Colon (tissue), 2 donors: Measurements from ENCODE around the gene ARR3.
"Not testable (repeated sequence)": the region's sequence is repeated elsewhere in the genome, so short reads cannot be mapped to it uniquely, and the experiment has no call there.

ENCODE experiments used
- FAIRE-seq: peaks from 2 replicates; lab custom pipeline; 2012; peaks lifted over from hg19 to GRCh38; lab: Jason Lieb, UNC
- donor health status: control.
- donor health status: control.

ARR3 gene

DNA sequence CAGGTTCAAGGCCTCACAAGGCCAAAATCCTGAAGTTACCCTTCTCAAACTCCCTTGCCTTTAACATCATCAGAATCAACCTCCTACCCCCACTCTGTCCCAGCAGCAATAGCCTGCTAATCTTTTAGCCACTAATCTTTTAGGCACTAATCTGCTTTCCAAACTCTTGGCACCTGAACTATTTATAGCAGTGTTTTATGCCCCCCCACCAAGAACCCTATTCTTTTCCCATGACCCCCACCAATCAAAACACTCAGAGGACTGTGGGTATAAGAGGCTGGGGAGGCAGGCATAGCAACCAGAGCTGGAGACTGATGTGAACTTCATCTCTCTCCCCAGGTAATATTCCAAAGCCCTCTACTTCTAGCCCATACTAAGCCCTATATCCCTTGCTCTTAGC, at the start of gene ARR3:
Gene ARR3 (plus strand): TSS at position 301 of the 400 bp plus-strand sequence. CDS start 1,052 bp downstream, outside the sequence.
- no peak for FAIRE-seq

DNA sequence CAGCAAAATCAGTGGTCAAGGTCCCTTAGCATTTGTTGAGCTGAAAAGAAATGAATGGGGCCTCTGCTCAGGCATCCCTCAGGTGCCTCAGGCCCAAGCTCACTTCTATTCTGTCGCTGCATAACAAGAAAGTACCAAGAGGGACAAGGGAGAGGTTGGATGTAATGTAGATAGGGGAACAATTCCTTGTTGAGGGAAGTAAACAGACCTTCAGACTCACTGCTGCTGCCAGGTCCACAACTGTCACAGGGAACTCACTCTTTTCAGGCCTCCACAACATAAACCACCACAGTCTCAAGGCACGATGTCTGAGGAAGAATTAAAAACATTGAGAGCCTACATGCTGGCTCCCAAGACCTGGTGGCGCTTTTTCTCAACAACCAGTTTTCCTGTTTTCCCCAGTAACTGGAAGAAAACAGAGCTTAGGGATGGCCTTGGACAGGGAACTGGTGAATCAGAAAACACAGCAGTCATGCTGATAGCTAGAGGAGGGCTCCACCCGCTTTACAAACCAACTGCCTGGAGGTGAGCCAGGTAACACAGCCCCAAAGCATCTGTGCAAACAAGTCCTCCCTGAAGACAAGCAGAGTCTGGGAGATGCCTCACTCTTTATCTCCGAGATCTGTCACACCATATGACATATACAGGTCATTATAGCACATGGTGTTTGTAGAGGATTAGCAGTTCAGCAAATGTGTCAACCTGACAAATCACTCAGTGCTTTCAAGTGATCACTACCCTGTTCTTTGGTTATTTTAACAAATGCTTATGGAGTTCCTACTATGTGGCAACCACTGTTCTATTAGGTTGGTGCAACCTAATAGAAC, 48.0 kb upstream of the ARR3 start:
- FAIRE-seq = no peak

DNA sequence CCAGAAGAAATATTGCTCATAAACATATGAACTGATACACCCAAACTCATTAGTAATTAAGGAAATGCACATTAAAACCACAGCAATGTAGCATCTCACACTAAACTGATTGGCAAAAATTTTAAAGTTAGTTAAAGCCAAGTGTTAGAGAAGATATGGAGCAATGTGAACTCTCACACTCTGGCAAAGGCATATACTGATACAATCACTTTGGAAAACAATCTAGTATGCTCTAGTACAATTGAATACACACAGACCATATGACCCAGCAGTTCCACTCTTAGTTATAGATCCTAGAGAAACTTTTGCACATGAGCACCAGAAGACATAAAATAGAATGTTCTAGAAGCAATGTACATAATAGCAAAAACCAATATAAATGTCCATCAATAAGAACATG, 42.1 kb upstream of the ARR3 start:
- no peak for FAIRE-seq

DNA sequence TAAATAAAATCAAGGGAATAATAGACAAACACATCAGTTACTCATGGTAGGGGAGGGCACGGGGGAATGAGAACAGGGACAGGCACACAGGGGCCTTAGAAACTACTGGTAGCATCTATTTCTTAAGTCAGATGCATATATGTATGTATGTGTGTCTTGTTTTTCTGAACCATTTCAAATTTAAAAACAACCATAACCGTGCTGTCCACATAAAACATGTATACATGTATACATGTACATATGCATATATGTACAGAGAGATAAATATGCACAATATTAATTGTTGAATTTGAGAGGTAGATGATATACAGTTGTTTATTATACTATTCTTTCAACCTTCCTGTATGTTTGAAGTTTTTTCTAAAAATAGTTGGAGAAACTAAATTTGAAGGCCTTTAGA, 41.4 kb upstream of the ARR3 start:
- FAIRE-seq = no peak

DNA sequence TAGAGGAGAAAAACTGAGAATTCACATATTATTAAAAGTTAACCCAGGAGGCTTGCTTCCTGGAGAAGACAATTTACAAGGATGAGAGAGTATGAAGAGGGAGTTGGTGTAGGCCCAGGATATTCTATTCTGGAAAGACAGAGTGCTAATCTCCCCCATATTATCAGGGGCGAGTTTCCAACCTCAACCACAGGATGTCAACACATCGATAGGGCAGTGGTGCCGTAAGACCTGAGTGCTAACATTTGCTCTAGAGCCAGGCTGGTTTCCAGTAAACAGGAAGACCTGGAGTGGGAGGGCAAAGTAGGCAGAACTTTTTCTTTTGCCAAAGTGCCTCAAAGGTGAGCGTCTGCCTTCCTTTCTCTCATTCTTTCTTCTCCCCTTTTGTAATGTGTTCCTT, 36.5 kb upstream of the ARR3 start:
- no peak for FAIRE-seq

DNA sequence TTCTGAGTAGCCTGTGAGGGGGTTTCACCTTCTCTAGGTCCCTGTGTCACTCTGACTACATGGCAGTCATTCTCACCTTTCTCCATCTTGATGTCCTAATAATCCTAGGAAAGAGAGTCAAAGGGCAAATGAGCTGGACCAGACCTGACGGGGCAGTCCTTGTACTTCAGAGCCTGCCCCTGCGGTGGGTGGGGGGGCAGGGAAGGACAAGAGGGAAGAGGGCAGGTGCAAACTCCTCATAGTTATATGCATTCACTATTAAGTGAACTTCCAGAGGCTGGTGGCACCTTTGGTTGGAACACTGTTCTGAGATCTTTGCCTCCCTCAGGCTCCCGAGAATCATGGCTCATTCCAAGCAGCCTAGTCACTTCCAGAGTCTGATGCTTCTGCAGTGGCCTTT, 33.8 kb upstream of the ARR3 start, which contains the start of gene AWAT1:
Gene AWAT1 (plus strand): TSS at position 301 of the 400 bp plus-strand sequence. CDS start 41 bp downstream, at position 342.
- FAIRE-seq = no peak

DNA sequence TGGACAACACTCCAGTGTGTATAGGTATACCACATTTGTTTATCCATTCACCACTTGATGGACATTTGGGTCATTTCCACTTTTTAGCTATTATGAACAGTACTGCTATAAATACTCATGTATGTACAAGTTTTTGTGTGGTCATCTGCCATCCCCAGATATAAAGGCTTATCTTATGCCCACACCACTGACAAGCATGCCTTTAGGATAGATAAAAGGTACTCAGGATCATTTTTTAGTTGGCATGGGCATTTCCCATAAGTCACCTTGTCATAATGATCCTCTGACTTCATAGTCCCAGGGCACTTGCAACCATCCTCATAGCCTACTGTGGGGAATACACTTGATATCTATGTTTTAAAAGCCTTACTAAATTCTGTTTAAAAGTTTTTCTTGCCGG, 27.4 kb upstream of the ARR3 start:
- no peak for FAIRE-seq

DNA sequence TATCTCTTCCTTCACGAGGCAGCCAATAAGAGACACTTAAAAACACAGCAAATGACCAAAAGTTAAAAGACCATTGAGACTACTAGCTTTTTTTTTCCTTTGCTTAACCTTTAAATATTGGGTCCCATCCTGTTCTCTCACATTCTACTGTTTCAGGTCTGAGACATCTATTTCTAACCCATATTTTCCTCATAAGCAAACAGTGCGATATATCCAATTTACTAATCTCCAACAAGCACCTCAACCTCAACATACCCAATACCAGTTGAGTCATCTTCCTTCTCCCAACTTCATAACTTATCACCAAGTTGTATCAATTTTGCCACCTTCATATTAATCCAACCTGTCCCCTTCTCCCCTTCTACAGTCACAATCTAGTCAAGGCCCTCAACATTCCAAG, 26.6 kb upstream of the ARR3 start:
- no peak for FAIRE-seq

DNA sequence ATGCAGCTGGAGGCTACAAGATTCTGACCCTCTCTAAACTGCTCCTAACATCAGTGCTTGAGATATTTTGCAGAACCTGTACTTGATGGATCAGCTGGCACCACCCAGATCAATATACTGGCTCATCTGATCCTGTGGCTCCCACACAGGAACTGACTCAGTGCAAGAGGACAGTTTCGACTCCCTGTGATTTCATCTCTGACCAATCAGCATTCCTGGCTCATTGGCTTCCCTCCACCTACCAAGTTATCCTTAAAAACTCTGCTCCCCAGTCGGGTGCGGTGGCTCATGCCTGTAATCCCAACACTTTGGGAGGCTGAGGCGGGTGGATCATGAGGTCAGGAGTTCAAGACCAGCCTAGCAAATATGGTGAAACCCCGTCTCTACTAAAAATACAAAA, 24.5 kb upstream of the ARR3 start:
- not testable (repeated sequence) for FAIRE-seq

DNA sequence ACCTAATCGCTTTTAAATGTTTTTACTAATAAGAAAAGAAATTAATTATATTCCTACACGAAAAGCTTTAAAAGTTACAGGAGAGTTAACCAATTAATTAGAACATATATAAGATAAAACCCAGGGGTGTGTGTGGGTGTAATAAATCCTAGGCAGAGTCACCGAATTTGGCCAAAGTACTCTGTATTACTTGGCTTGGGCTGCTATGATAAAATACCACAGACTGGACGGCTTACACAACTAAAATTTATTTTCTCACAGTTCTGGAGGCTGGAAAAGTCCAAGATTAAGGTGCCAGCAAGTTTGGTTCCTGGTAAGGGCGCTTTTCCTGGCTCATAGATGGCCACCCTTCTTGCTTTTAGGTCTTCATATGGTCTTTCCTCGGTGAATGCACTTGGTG, 23.3 kb upstream of the ARR3 start:
- FAIRE-seq = no peak

DNA sequence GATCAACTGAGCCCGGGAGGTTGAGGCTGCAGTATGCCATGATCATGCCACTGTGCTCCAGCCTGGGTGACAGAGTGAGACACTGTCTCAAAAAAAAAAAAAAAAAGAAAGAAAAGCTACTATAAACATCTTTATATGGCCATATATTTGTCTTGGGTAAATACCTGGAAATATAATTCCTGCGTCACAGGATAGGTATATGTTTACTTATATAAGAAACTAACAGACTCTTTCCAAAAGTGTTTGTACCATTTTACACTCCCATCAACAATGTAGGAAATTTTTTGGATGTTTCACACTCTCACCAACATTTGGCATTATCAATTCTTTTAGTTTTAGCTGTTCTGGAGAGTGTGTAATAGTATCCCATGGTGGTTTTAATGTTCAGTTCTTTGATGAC, 20.9 kb upstream of the ARR3 start:
- FAIRE-seq = peak; percentile 24

DNA sequence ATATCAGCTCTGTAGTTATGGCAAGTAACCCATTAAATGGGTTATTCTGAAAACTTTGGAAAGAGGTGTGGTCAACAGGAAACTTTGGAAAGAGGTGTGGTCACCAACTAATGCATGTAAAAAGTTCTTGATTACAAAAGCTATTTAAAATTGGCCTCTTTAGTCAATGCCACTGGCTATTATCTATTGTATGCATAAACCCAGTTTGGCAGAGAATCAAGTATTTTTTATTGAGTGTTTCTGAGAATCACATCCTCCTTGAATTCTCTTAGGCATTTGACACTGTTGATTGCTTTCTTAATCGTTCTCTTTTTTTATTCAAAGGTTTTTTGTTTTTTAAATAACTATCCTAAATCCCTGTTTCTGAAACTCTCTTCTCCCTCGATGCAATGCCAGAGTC, 15.6 kb upstream of the ARR3 start:
- FAIRE-seq = no peak

DNA sequence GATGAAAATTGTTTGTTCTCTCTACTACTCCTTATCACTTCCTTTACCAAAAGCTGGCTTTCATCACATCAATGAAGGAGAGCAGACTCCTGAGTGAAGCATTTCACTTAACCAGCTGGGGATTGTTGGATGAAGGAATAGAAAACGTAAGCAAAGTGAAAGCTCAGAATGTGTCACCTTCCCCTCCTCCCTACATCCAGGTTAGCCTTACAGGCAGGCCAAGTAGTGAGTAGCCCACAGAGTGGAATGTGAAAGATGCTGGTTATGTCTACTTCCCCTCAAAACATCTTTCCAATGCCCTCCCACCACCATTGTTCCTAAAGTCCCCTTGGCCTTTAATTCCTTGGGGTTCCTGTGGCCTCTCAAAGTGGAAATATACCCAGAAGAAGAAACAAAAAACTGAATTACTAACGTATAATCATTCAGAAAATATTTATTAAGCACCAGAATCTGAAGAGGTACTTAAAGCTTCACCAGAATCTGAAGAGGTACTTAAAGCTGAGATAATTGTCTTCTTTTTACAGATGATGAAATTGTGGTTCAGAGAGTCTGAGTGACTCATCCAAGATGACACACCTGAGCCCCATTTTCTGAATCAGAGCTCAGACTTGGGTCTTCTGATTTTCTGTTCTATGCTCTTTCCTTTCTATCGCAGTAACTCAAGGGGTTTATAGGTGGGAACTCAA, 14.6 kb upstream of the ARR3 start:
- FAIRE-seq = no peak

DNA sequence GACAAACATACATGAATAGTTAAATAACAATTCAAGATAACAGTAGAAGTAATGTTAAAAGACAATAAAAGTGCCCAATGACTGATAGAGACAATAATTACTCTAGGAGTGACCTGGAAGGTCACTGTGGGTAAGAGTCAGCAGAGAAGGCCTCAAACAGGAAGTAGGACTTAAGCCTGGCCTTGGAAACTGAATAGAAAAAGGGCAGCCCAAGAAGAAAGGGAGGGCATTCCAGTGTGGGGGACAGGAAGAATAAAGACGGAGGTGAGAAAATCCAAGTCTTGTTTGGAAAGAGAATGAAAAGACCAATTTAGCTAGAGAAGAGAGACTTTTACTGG, 14.1 kb upstream of the ARR3 start:
- FAIRE-seq = no peak

DNA sequence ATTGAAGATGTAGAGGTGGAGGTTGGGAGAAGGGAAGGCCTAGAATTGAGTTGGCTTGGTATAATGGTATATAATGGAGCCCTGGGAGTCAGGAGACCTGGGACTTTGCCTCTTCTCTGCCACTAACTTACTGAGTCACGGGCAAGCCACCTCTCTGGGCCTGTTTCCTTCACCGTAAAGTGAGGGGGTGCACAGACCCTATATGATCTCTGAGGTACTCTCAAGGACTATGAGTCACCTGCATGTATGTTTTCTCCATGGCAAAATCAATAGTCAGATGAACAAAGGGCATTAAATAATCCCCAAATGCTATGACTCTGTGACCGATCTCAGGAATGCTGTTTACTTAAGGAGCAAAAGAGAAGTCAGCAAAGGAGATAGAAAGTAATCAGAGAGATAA, 13.2 kb upstream of the ARR3 start:
- FAIRE-seq = no peak

DNA sequence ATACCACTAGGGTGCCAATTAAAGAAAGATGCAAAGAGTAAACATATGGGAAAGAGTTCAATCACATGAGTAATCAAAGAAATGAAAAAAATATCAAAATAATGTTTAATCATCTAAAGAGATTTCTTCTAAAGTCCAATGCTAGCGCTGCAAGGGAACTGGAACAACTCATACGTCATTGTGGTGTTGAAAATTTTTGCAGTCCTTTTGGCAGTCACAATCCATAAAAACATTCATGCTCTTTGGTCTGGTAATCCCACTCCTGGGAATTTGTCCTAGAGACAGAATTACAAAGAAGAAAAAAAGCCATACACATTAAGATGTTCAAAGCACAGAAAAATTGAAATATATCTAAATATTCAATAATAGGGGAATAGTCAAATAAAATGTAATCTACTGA, 12.7 kb upstream of the ARR3 start:
- peak; percentile 38 for FAIRE-seq

DNA sequence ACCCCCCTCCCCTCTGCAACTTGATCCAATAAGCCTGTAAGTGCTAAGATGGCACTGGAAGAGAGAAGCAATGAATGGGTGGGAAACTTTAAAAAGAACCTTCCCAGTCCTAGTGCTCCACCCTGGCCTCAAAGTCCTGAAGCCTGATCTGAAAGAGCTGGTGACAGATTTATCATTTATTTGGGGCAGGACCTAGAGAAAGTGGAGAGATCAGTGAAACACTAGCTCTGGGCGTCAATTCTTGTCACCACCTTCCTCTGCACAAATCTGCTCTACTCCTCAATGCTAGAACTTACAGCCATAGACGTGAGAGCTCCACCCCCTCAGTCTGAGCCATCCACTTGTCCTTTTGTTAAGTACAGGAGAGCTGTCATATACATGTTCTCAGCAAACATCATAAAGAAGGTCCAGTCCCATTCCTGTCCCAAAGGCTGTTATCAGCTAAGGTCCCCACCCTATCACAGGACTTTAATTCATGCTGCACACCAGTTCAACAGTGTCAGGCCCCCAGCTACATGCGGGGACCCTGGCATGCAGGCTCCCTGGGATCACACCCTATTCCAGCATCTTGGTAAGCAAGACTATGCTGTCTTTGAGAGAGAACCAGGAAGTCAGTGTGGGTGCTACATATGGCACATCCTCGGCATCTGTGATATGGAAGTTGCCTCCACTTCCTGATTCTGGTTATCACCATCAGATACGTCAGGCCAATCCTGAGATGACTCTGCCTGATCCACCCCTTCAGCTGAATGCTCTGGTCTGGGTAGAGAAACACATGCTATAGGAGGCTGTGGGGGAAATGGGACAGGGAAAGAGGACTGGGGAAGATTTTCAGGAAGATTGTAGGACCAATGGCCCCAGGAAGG, 10.5 kb upstream of the ARR3 start:
- no peak for FAIRE-seq

DNA sequence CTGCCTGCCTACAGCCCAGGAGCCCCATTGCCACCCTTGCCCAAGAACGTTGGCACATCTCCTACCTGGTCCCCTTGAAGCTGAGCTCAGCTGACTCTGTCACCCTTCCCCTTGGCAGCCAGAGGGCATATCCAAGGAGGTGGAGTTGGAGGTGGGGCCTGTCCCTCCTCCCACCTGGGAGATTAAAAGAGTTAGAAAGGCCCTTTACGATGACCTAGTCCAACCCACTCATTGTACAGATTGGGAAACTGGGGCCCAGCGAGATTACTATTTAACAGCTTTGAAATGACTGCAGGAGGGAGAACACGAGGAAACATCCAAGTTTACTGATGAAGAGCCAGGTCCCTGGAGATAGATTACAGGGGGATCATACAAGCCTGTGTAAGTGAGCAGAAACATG, 8.0 kb upstream of the ARR3 start, which contains the start of gene P2RY4:
Gene P2RY4 (minus strand): TSS at position 101 of the 400 bp plus-strand sequence. CDS start 580 bp downstream, outside the sequence.
- no peak for FAIRE-seq

DNA sequence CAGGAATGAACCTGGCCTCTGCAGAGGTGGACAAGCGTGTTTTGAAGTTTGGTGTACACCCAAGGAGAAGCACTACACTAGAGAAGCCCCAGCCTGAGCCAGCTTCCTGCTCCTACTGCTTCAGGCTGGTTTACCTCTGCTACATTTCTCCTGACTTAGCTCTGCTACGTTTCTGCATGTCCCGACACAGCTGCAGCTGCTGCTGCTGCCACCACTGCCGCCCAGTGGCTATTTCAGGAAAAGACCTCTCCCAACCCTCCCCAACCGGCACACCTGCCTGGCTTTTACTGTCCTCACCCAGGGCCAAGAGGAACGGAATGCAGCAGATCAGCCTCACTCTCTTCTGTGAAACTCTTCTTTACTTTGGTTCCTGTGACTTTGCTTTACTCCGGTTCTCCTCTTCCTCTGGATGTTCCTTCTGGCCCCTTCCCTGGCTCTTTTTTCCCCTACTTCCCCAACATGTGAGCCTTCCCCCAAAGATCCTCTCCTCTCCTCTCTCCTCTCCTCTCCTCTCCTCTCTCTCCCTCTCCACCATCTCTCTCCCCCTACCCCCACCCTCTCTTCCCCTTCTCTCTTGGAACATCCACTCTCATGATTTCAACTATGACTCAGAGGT, 5.1 kb upstream of the ARR3 start:
- no peak for FAIRE-seq

DNA sequence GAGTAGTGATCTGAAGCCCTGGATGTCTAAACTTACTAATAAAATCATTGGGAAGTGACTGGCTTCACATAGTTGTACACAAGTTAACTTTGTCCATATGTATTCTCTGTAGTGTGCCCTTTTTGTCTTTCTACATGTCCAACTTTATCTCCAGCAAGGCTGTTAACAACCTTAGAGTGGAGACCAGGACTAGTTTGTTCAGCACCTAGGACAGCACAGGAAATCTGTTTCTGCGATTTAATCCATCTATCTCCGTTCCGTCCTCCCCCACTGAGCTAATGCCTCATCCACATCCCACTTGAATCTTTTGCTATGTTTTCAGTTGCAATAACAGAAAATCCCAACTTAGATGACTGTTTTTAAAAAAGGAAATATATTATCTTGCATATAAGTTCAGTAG, 3.4 kb upstream of the ARR3 start:
- no peak for FAIRE-seq

DNA sequence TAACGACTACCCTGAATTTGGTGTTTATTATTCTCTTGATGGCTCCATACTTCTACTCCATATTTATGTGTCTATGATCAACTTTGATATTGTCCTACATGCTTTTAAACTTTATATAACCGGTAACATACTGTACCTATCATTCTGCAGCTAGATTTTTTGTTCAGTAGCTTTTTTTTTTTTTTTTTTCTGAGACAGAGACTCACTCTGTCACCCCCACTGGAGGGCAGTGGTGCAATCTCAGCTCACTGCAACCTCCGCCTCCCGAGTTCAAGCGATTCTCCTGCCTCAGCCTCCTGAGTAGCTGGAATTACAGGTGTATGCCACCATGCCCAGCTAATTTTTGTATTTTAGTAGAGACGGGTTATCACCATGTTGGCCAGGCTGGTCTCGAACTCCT, 5.9 kb downstream of the ARR3 start:
- not testable (repeated sequence) for FAIRE-seq

DNA sequence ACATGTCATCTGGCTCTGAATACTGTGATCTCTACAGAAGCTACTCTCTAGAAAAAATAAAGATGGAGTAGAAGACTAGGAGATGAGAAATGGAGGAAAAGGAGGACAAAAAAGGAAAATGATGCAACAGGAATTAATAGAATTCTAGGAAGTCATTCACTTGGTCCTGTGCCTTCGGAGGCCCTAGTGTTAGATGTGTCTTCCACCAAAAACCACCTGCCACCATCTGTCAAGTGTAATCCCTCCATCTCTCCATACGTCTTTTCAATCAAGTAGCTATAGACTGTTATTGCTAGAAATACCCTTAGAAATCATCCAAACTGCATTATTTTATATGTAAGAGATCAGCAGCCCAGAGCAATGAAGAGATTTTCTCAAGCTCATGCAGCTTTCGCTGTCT, 10.9 kb downstream of the ARR3 start:
- FAIRE-seq = no peak
